ENCODE data around the gene PEAR1. TPM values are rescaled to one million over a fixed set of nuclear protein-coding genes. Genes with fewer than 3 reads are reported as not detected.

Gene PEAR1
- total RNA-seq, 2 donors from 2014 or later: 2.5 to 3.5 TPM

DNA sequence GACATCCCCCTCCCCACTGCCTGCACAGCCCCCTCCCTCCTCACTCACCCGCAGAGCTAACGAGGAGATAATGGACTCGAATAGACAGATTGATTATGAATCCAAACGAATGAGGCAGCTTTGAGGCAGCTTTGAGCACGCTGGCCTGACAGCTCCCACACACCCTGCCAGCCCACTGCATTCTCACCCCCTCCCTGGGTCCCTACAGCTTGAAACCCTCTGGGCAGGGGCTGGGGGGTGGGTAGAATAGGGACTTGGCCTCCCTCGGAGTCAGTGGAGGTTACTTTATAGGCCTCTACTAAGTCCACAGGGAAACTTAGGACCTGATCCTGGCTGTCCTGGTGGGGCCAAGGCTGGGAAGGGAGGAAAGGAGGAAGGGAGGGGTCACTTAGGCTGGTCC, 30.9 kb upstream of the PEAR1 start:
- no peak overlapping the region for H3K27ac ChIP-seq
- H3K4me1 ChIP-seq: peaks cover 7% of the 10 kb centered on the region
- intact Hi-C loops (cut with DNase I): loop anchor here (10.0 kb wide), 1 partner anchor 238 kb away; no protein-coding TSS in a partner anchor
- H3K36me3 ChIP-seq: no peaks in the 10 kb centered on the region
- H3K4me3 ChIP-seq: no peak overlapping the region
- no peak for DNase-seq
- H3K9ac ChIP-seq (ENCODE audit: low read depth in 2 of 2, low read length in 2 of 2): no peak overlapping the region
- H3K9me3 ChIP-seq: no peaks in the 10 kb centered on the region
- TF ChIP-seq, protein P1, sequence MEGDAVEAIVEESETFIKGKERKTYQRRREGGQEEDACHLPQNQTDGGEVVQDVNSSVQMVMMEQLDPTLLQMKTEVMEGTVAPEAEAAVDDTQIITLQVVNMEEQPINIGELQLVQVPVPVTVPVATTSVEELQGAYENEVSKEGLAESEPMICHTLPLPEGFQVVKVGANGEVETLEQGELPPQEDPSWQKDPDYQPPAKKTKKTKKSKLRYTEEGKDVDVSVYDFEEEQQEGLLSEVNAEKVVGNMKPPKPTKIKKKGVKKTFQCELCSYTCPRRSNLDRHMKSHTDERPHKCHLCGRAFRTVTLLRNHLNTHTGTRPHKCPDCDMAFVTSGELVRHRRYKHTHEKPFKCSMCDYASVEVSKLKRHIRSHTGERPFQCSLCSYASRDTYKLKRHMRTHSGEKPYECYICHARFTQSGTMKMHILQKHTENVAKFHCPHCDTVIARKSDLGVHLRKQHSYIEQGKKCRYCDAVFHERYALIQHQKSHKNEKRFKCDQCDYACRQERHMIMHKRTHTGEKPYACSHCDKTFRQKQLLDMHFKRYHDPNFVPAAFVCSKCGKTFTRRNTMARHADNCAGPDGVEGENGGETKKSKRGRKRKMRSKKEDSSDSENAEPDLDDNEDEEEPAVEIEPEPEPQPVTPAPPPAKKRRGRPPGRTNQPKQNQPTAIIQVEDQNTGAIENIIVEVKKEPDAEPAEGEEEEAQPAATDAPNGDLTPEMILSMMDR (IDR thresholded peaks at IDR 0.05): no peak
- peaks cover 40% of the 10 kb centered on the region for H3K27me3 ChIP-seq

GRCh38 chr1:156862997-156863599, 30.4 kb upstream of the PEAR1 start:
- H3K27ac ChIP-seq: no peak overlapping the region
- peaks cover 38% of the 10 kb centered on the region for H3K27me3 ChIP-seq
- no peak overlapping the region for H3K4me3 ChIP-seq
- H3K9ac ChIP-seq (ENCODE audit: low read depth in 2 of 2, low read length in 2 of 2): no peak overlapping the region
- intact Hi-C loops (cut with DNase I): loop anchor here (10.0 kb wide), 1 partner anchor 238 kb away; no protein-coding TSS in a partner anchor
- TF ChIP-seq, protein P1 (IDR thresholded peaks at IDR 0.05): no peak
- DNase-seq: no peak
- H3K36me3 ChIP-seq: no peaks in the 10 kb centered on the region
- no peaks in the 10 kb centered on the region for H3K9me3 ChIP-seq
- peaks cover 7% of the 10 kb centered on the region for H3K4me1 ChIP-seq

- H3K36me3 ChIP-seq: no peaks in the 10 kb centered on the region
- peaks cover 7% of the 10 kb centered on the region for H3K4me1 ChIP-seq
- H3K9me3 ChIP-seq: no peaks in the 10 kb centered on the region
- no peak overlapping the region for H3K4me3 ChIP-seq
- DNase-seq: no peak
- no peak overlapping the region for H3K27ac ChIP-seq
- no peak overlapping the region for H3K9ac ChIP-seq (ENCODE audit: low read depth in 2 of 2, low read length in 2 of 2)
- H3K27me3 ChIP-seq: peaks cover 34% of the 10 kb centered on the region
- TF ChIP-seq, protein P1 (IDR thresholded peaks at IDR 0.05): no peak
- intact Hi-C loops (cut with DNase I): loop anchor here (10.0 kb wide), 1 partner anchor 239 kb away; no protein-coding TSS in a partner anchor
Measured at GRCh38 chr1:156863631-156864030, 29.9 kb upstream of the PEAR1 start.

GRCh38 chr1:156864796-156865195, 28.7 kb upstream of the PEAR1 start:
- H3K27me3 ChIP-seq: peaks cover 23% of the 10 kb centered on the region
- H3K9me3 ChIP-seq: no peaks in the 10 kb centered on the region
- no peak overlapping the region for H3K27ac ChIP-seq
- peaks cover under 1% of the 10 kb centered on the region for H3K4me1 ChIP-seq
- intact Hi-C loops (cut with DNase I): loop anchor here (10.0 kb wide), 1 partner anchor 240 kb away; no protein-coding TSS in a partner anchor
- no peak overlapping the region for H3K9ac ChIP-seq (ENCODE audit: low read depth in 2 of 2, low read length in 2 of 2)
- H3K36me3 ChIP-seq: no peaks in the 10 kb centered on the region
- no peak for DNase-seq
- TF ChIP-seq, protein P1 (IDR thresholded peaks at IDR 0.05): no peak
- H3K4me3 ChIP-seq: no peak overlapping the region

GRCh38 chr1:156865258-156865657, 28.3 kb upstream of the PEAR1 start:
- Histone ChIP-seq H3K27me3 (peaks cover 19% of the 10 kb centered on the region), H3K4me3 (no peak overlapping the region), H3K4me1 (no peaks in the 10 kb centered on the region), H3K27ac (no peak overlapping the region), H3K36me3 (no peaks in the 10 kb centered on the region), H3K9me3 (no peaks in the 10 kb centered on the region), H3K9ac (ENCODE audit: low read depth in 2 of 2, low read length in 2 of 2) (no peak overlapping the region)
- DNase-seq: no peak
- intact Hi-C loops (cut with DNase I): loop anchor here (10.0 kb wide), 1 partner anchor 240 kb away; no protein-coding TSS in a partner anchor
- TF ChIP-seq, protein P1 (IDR thresholded peaks at IDR 0.05): no peak

Data from colonic mucosa (tissue), 4 donors.